Left lung (tissue), 10 donors: ENCODE results near the gene BRSK1. TPM values are rescaled to one million over a fixed set of nuclear protein-coding genes. Genes with fewer than 3 reads are reported as not detected.

Experiments
- ATAC-seq: fragments of 200-7000 bp; cut with Tn5 transposase; one replicate; pipeline ENCODE4 v1.9.1; 2020; ENCODE audit warnings: moderate library complexity
- DNase-seq, 4 donors: peaks; one replicate each; pipeline ENCODE4 v3.0.0-alpha.2; 2013 to 2020
- H3K27ac ChIP-seq, 2 donors: fragments of 200-600 bp; sonication (generic) in 1 of 2; one replicate each; pipeline versions ENCODE4 v1.5.0 to v1.8.0; 2020 to 2021
- H3K27me3 ChIP-seq, 2 donors: fragments of 200-600 bp; sonication (generic) in 1 of 2; one replicate each; pipeline versions ENCODE4 v1.5.0 to v1.8.0; 2020 to 2021
- H3K36me3 ChIP-seq, 2 donors: fragments of 200-600 bp; sonication (generic) in 1 of 2; one replicate each; pipeline versions ENCODE4 v1.5.0 to v1.8.0; 2020 to 2021
- H3K4me1 ChIP-seq, 2 donors: fragments of 200-600 bp; one replicate each; pipeline ENCODE4 v1.8.0; 2021
- H3K4me3 ChIP-seq, 2 donors: fragments of 200-600 bp; sonication (generic) in 1 of 2; one replicate each; pipeline versions ENCODE4 v1.5.0 to v1.8.0; 2020 to 2021; ENCODE audit warnings: mild to moderate bottlenecking in 1 of 2
- H3K9me3 ChIP-seq, 2 donors: fragments of 200-600 bp; sonication (generic) in 1 of 2; one replicate each; pipeline versions ENCODE4 v1.5.0 to v1.8.0; 2020 to 2021
- intact Hi-C, 2 donors: fragments of 100-400 bp; cut with DNase I; formaldehyde crosslinking; loops; one replicate each; pipeline versions ENCODE4 v1.11.2 to v1.14.2; 2022
- polyA plus RNA-seq, 6 donors: library from polyadenylated mRNA; unstranded; fragments of 120-200 nt; gene quantifications; one replicate each; pipeline ENCODE4 v1.2.1, GENCODE V29; 2013; ENCODE audit not compliant: insufficient read length in 6 of 6
- total RNA-seq, 2 donors: library from RNA; stranded (reverse); fragmentation: NEBNext Ultra II Directional; extraction: Animal tissue kit (Norgen Biotek cat#: 25700); gene quantifications; one replicate each; pipeline ENCODE4 v1.2.1, GENCODE V29; 2021
- TF ChIP-seq, protein P1 (sequence below), 2 donors: fragments of 200-600 bp; sonication (generic) in 1 of 2; IDR thresholded peaks; one replicate each; pipeline versions ENCODE4 v1.5.0 to v1.8.0; 2021; ENCODE audit warnings: antibody characterized with exemption in 2 of 2
- donor health status: DM: no; HTN: yes; CAD: no.
- donor health status: DM: no; HTN: no; CAD: no.

BRSK1 gene
- total and polyA plus RNA-seq, 8 donors, result 2.2 to 18.1 (median 13.6) TPM

DNA sequence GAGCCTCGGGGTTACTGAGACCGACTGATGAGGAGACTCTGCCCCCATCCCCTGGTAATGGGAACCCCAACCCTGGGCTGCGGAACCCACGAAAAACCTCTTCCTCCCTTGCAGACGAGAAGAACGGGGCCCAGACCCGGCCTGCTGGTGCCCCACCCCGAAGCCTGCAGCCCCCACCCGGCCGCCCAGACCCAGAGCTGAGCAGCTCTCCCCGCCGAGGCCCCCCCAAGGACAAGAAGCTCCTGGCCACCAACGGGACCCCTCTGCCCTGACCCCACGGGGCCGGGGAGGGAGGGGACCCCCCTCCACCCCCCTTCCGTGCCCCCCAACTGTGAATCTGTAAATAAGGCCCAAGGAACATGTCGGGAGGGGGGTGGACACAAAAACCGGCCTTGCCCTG, 28.0 kb downstream of the BRSK1 start:
- intact Hi-C loops, result no loop called here
- no peak for DNase-seq
- TF ChIP-seq, protein P1, sequence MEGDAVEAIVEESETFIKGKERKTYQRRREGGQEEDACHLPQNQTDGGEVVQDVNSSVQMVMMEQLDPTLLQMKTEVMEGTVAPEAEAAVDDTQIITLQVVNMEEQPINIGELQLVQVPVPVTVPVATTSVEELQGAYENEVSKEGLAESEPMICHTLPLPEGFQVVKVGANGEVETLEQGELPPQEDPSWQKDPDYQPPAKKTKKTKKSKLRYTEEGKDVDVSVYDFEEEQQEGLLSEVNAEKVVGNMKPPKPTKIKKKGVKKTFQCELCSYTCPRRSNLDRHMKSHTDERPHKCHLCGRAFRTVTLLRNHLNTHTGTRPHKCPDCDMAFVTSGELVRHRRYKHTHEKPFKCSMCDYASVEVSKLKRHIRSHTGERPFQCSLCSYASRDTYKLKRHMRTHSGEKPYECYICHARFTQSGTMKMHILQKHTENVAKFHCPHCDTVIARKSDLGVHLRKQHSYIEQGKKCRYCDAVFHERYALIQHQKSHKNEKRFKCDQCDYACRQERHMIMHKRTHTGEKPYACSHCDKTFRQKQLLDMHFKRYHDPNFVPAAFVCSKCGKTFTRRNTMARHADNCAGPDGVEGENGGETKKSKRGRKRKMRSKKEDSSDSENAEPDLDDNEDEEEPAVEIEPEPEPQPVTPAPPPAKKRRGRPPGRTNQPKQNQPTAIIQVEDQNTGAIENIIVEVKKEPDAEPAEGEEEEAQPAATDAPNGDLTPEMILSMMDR (IDR thresholded peaks at IDR 0.05), result no peak
- Histone ChIP-seq H3K27me3 (no peaks in the 10 kb centered on the region), H3K9me3 (no peaks in the 10 kb centered on the region), H3K4me1 (no peaks in the 10 kb centered on the region), H3K27ac (no peak overlapping the region), H3K4me3 (no peak overlapping the region), H3K36me3 (peaks cover 0 to 20% of the 10 kb centered on the region in 2 donors)
- no peak for ATAC-seq

GRCh38 chr19:55312621-55313512, 29.1 kb downstream of the BRSK1 start:
- Histone ChIP-seq H3K4me1 (no peaks in the 10 kb centered on the region), H3K27me3 (no peaks in the 10 kb centered on the region), H3K27ac (no peak overlapping the region), H3K4me3 (no peak overlapping the region), H3K9me3 (no peaks in the 10 kb centered on the region), H3K36me3 (peaks cover 0 to 22% of the 10 kb centered on the region in 2 donors)
- ATAC-seq (no peak), DNase-seq (no peak)
- TF ChIP-seq, protein P1 (IDR thresholded peaks at IDR 0.05), result no peak
- intact Hi-C loops, result no loop called here

DNA sequence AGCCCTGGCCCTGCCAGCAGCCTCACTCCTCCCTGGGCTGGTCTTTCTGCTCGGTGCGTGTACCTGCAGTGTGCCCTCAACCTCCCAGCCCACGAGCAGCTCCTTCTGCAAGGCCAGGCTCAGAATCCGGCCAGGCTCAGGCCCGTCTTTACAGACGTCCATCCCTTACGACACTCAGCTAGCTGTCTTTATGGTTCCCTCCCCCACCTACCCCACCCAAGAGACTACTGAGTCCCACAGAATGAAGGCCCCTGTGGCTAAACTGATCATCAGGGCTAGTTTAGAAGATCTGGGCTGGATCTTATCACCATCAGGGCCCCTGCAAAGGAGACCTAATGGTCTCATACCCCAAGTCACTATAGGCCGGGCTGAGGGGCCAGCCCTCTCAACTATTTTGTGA, 30.6 kb downstream of the BRSK1 start:
- H3K27me3 ChIP-seq, result peaks cover 0 to under 1% of the 10 kb centered on the region in 2 donors
- H3K4me1 ChIP-seq, result no peaks in the 10 kb centered on the region
- DNase-seq (no peak), ATAC-seq (no peak)
- no peaks in the 10 kb centered on the region for H3K9me3 ChIP-seq
- H3K4me3 ChIP-seq, result no peak overlapping the region
- no peak overlapping the region for H3K27ac ChIP-seq
- intact Hi-C loops, result no loop called here
- TF ChIP-seq, protein P1 (IDR thresholded peaks at IDR 0.05), result no peak
- H3K36me3 ChIP-seq, result peaks cover 0 to 22% of the 10 kb centered on the region in 2 donors

- ATAC-seq, result no peak
- intact Hi-C loops, result no loop called here
- Histone ChIP-seq H3K36me3 (peaks cover 0 to 32% of the 10 kb centered on the region in 2 donors), H3K27me3 (peaks cover 0 to 11% of the 10 kb centered on the region in 2 donors), H3K4me1 (no peaks in the 10 kb centered on the region), H3K27ac (no peak overlapping the region), H3K9me3 (no peaks in the 10 kb centered on the region), H3K4me3 (no peak overlapping the region)
- no peak for DNase-seq
- TF ChIP-seq, protein P1 (IDR thresholded peaks at IDR 0.05), result no peak
Observed at GRCh38 chr19:55315956-55316525, 32.2 kb downstream of the BRSK1 start.

DNA sequence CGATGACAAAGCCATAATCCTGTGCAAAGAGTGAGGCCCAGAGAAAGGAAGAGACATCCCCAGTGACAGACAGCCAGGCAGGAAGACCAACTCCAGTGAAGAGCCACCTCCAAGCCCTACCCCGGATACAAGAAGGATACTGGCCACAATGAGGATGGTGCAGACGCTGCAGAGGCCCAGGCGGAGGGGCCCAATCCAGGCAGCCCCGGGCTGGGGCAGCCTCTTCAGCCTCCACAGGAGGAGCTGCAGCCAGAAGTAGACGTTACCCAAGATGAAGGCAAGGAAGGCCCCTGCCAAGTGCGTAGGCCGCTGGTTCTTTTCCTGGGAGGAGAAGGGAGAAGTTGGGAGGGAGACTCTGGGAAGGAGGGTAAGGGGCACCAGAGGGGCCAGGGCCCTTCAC, 32.8 kb downstream of the BRSK1 start:
- intact Hi-C loops, result no loop called here
- peaks cover 0 to under 1% of the 10 kb centered on the region in 2 donors for H3K4me1 ChIP-seq
- TF ChIP-seq, protein P1 (IDR thresholded peaks at IDR 0.05), result no peak
- H3K27ac ChIP-seq, result no peak overlapping the region
- peaks cover 0 to 32% of the 10 kb centered on the region in 2 donors for H3K36me3 ChIP-seq
- DNase-seq (no peak), ATAC-seq (no peak)
- H3K9me3 ChIP-seq, result no peaks in the 10 kb centered on the region
- H3K27me3 ChIP-seq, result peaks cover 0 to 11% of the 10 kb centered on the region in 2 donors
- no peak overlapping the region for H3K4me3 ChIP-seq
